NCI-H748 (cell line): ENCODE results near the gene MTIF3.

Experiments used
- DNase-seq: peaks from one replicate; lab custom pipeline; 2025; ENCODE audit not compliant: unreplicated experiment; lab: John Stamatoyannopoulos, UW

The MTIF3 gene

DNA sequence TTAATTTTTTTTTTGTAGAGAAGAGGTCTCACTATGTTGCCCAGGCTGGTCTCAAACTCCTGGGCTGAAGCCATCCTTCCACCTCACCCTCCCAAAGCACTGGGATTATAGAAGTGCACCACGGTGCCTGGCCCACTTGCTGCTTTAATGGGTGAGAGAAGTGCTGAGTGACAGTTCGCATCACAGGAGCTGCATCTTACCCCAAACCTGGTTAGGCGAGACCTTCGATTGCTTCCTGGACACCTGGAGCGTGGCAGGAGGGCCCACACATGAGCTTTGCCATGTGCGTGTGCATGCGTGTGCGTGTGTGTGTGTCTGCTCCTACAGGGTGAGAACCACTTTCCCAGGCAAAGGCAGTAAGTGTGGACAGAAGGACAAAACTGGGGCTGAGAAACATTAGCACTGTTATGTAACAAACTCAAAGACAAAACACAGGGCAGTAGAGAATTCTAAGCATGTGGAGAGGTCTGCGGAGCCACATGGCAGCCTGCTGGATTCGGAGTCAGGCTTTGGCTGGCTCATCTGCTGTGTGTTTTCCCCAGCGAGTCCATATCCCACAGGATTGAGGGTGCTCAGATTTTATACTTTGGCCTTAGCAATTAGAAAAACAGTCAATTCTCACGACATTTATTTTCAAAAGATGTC lies 11.7 kb upstream of the MTIF3 start:
- no peak for DNase-seq

- DNase-seq, result peak; percentile 65
Measured at GRCh38 chr13:27455331-27455855, 5.0 kb upstream of the MTIF3 start.

DNA sequence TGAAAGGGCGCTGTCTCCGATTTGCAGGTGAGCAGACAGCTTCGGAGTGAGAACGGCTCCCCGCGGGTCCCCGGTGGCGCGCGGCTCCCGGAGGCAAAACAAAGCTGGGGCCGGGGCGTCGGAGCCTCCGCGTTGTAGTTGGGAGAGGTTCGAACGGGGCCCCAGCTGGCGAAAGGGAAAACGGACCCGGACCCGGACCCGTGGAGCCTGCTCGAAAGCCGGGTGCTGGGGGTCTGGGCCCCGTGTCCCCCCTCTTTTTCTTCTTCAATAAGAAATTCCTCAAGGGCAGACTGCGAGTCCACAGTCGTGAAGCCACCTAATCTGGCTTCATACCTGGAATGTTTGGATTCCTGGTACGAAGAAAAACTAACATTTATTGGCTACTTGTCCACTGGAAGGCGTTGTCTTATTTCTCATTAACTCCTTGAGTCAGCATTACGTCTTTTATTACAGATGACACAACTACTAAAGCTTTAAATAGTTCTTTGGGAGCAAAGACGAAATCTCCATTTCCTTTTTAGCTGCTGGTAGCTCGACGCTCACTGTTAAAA lies 632 bp upstream of the MTIF3 start:
- peak; percentile 90 for DNase-seq

DNA sequence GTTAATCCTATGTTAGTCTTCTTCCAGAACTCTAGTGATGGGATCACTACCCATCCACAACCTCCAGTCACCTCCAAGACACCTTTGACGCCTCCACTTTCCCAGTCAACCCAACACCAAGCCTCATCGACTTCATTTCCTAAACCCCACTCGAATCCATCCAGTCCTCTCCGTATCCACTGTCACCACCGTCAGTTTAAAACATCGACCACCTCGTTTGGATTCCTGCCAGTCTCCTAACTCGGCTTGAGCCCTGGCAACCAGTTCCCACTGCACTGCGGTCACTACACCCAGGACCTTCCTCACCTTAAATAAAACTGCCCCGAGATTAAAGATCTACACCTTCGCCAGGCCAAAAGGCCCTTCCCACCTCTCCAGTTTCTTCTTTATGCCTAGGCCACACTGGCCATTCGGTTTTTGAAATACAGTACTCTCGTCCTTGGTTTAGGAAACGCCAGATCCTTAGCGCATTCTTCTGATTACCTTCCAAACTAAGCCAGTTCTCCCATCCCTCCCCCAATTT lies 1.2 kb downstream of the MTIF3 start:
- DNase-seq, result peak; percentile 65

GRCh38 chr13:27448308-27448707 lies 2.1 kb downstream of the MTIF3 start:
- DNase-seq, result no peak

- DNase-seq, result no peak
Measured at GRCh38 chr13:27446986-27447583, 3.3 kb downstream of the MTIF3 start.

- DNase-seq, result no peak
Measured at GRCh38 chr13:27442797-27443196, 7.6 kb downstream of the MTIF3 start.

GRCh38 chr13:27442071-27442647 lies 8.2 kb downstream of the MTIF3 start:
- no peak for DNase-seq

DNA sequence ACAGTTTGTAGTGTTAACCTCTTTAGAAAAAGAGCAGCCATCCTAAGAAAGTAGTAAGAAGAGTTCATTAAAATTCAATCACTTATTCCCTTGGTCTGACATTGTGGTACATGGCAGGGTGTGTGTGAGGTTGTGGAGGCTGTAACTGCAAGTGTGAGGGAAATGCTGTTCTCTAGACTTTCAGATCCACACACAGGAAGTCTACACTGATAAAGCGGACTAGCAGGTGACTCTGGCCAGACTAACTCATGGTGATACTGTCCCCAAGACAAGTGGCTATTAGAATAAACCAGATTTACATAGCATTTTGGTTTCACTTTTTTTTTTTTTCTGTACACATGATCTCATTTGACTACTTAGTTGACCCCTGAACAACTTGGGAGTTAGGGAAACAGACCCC lies 10.0 kb downstream of the MTIF3 start:
- no peak for DNase-seq

DNA sequence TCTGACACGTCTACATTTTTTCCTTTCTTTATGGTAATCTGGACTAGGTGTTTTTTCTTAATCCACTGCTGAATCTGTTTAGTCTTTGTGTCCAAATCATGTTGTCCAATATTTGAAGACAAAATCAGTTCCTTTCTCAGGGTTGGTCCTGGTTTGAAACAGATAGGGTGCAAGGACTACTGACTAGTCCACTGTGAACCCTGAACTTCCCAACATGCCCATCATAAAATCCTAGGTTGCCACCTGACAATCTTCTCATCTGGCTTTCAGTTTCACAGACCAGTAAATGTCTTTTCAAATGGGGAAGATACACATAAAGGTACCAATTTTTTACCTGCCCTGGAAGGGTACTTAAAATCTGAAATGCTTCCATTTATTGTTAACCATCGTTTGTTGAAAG lies 13.2 kb downstream of the MTIF3 start:
- no peak for DNase-seq

DNA sequence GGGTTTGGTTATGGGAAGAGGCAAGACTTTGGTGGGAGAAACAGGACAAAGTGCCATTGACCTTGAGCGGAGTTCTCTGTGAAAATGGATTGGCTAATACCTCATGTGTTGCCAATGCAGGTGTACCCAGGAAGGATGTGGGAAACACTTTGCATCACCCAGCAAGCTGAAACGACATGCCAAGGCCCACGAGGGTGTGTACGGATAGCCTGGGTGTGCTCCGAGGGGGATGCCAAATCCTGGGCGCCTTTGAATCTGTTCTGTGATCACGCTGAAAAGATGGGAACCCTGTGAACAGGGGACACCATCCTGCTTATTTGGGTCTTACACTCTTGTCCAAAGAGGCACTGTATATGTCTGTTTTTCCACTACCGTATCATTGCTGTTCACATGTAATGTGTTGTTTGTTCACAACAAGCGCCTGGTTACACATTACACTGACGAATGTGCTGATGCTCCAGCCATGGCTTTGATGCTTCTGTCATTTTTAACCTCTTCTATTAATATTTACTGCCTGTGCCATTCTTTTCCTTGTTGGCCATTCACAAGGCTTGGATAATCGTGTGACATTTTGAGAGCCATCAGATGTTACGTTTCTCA lies 17.7 kb downstream of the MTIF3 start:
- no peak for DNase-seq

DNA sequence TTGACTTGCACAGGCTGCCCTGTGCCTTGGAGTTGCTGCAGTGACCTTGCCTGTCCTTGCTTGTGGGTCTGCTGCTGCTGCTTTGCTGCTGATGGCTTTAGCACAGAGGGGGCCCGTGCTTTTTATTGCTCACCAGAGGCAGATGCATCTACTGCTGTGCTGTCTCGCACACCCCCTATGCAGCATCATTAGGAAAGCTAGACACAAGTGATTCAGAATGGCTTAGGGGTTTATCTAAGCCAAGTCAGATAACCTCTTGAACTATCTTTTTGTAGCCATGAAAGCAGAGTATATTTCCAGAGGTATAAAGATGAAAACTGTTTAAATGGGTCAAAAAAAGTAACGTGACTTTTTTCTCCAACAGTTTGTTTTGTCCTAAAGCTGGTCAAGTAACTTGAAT lies 18.2 kb downstream of the MTIF3 start:
- DNase-seq, result no peak

- no peak for DNase-seq
Measured at GRCh38 chr13:27428160-27428559, 22.2 kb downstream of the MTIF3 start.

DNA sequence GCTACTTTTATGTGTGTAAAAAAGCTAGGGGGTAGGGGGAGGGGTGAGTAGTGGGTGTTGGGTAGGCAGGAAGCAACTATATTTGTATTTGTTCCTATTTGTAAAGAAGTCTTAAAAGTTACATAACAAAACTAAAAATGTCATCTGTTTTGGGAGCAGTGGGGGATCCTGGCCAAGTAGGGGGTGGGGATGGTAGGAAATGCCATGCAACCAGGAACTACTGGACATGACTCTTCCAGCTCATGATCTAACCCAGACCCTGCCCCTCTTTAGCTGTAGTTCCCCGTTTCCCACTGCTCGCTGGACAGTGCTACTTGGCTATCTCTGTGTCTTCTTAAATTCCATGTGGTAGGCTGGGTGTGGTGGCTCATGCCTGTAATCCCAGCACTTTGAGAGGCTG lies 22.7 kb downstream of the MTIF3 start:
- DNase-seq, result no peak

DNA sequence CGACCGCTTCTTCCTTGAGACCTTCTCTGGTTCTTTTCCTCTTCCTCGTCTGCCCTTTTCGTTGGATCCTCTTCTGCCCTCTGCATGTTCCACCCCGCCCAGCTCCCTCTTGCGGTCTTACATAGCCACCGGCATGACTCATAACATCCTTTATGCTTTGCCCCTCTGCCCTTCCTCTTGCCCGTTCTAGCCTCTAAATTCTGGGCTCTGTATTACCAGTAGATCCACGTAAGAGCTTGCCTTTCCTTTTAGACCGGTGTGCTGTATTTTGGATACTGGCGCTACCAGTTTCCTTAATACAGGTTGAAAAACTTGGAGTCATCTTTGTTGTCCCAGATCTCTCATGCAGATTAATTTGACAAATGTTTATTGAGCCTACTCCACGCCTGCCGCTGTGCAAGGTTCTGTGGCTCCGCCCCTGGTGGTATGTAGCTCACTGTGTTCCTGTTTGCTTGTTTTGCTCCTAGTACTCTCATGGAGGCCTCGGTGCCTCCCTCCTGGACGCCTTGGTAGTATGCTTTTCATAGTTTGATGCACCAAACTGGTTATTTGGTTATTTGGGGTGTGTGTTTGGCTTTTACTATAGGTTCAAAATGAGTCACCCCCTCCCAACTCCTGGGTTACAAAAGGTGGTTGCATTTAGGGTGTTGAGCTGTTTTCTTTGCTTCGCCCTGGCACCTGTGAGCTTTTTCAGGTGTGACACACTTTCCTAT lies 24.3 kb downstream of the MTIF3 start:
- DNase-seq, result peak; percentile 84

DNA sequence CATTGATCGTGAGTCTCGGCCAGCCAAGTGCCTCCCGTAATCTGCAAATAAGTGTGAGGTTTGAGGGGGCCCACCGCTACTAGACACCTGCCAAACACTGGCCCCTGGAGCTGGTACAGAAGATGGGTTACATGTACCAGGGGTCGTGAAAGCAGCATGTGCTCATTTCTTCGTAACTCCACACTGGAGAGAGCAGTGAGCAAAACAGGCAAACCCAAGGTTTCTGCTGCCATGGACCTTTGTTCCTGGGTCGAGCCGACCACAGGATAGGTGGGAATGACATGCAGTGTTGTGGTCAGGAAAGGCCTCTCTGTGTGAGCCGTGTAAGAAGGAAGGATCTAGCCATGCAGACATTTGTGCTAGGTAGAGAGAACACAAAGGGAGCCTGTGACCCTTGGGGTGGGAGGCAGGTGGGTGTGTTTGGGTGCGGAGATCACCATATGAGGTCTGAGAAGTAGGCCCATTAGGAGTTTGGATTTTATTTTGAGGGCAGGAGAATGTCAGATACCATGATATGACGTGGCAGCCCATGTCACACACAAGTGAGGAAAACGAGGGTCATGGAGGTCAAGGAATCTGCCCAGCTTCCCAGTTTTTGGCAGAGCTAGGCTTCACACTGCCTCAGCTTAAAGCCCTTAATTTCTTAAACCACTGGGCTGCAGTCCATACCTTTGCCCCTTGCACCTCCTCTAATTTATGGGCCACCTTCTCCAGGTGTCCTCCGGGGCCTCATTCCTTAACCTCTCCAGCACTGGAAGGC lies 25.0 kb downstream of the MTIF3 start:
- DNase-seq, result peak; percentile 55

- peak; percentile 96 for DNase-seq
Measured at GRCh38 chr13:27424246-27425157, 25.9 kb downstream of the MTIF3 start, which contains the start of gene GTF3A. GTF3A (plus strand) TSS chr13:27424619.

- no peak for DNase-seq
Measured at GRCh38 chr13:27423333-27423732, 27.0 kb downstream of the MTIF3 start.
